Ascending aorta (tissue), 2 donors: ENCODE results near the gene ACOX1. TPM values are rescaled to one million over a fixed set of nuclear protein-coding genes. Genes with fewer than 3 reads are reported as not detected.

ENCODE experiments used
- DNase-seq, 2 donors: peaks; one replicate each; pipeline ENCODE4 v3.0.0-alpha.2; 2019; ENCODE audit warnings: low spot score in 2 of 2
- H3K27ac ChIP-seq, 2 donors: fragments of 200-600 bp; sonication (generic); one replicate each; pipeline ENCODE4 v1.5.1; 2016 to 2017; ENCODE audit warnings: mild to moderate bottlenecking in 1 of 2
- H3K27me3 ChIP-seq: fragments of 200-600 bp; sonication (generic); one replicate; pipeline ENCODE4 v1.5.1; 2017
- H3K36me3 ChIP-seq, 2 donors: fragments of 200-600 bp; sonication (generic); one replicate each; pipeline ENCODE4 v1.5.1; 2016
- H3K4me1 ChIP-seq, 2 donors: fragments of 200-600 bp; sonication (generic); one replicate each; pipeline ENCODE4 v1.5.1; 2016 to 2017; ENCODE audit warnings: mild to moderate bottlenecking in 1 of 2
- H3K4me3 ChIP-seq, 2 donors: fragments of 200-600 bp; sonication (generic); one replicate each; pipeline ENCODE4 v1.5.1; 2016 to 2017; ENCODE audit warnings: mild to moderate bottlenecking in 1 of 2
- H3K9me3 ChIP-seq, 2 donors: fragments of 200-600 bp; sonication (generic); one replicate each; pipeline ENCODE4 v1.5.1; 2016
- CTCF ChIP-seq, 3 experiments: fragments of 200-600 bp in 2 of 3; fragments of 450-650 bp in 1 of 3; sonication (generic) in 2 of 3; IDR thresholded peaks; one replicate each; pipeline ENCODE4 v1.5.1; 2016 to 2019; ENCODE audit warnings: antibody characterized with exemption in 3 of 3, mild to moderate bottlenecking in 1 of 3, moderate library complexity in 1 of 3
- intact Hi-C: fragments of 100-400 bp; cut with DNase I; formaldehyde crosslinking; loops from one replicate; pipeline ENCODE4 v1.15.1; 2023
- total RNA-seq: library from RNA; depleted of rRNA; stranded (reverse); fragments of >200 nt; gene quantifications from one replicate; pipeline ENCODE4 v1.1.0, GENCODE V29; 2016

Gene ACOX1
- total RNA-seq, 1 donor from 2014 or later = 18.5 TPM

GRCh38 chr17:75913537-75914210, 65.3 kb downstream of the ACOX1 start:
- Histone ChIP-seq H3K27ac (no peak overlapping the region), H3K27me3 (no peaks in the 10 kb centered on the region), H3K4me3 (no peak overlapping the region), H3K4me1 (no peaks in the 10 kb centered on the region), H3K36me3 (peaks cover 8 to 18% of the 10 kb centered on the region in 2 donors), H3K9me3 (no peaks in the 10 kb centered on the region)
- no peak for DNase-seq
- intact Hi-C loops = no loop called here
- no peak for TF ChIP-seq CTCF (IDR thresholded peaks at IDR 0.05)

GRCh38 chr17:75910699-75911098, 68.3 kb downstream of the ACOX1 start:
- Histone ChIP-seq H3K27ac (no peak overlapping the region), H3K9me3 (no peaks in the 10 kb centered on the region), H3K27me3 (no peaks in the 10 kb centered on the region), H3K4me3 (no peak overlapping the region), H3K36me3 (peaks cover 8 to 18% of the 10 kb centered on the region in 2 donors), H3K4me1 (no peaks in the 10 kb centered on the region)
- intact Hi-C loops = no loop called here
- no peak for DNase-seq
- no peak for TF ChIP-seq CTCF (IDR thresholded peaks at IDR 0.05)

GRCh38 chr17:75909812-75910274, 69.1 kb downstream of the ACOX1 start:
- no peak for TF ChIP-seq CTCF (IDR thresholded peaks at IDR 0.05)
- Histone ChIP-seq H3K36me3 (peaks cover 8 to 18% of the 10 kb centered on the region in 2 donors), H3K9me3 (no peaks in the 10 kb centered on the region), H3K27ac (no peak overlapping the region), H3K4me1 (no peaks in the 10 kb centered on the region), H3K27me3 (no peaks in the 10 kb centered on the region), H3K4me3 (no peak overlapping the region)
- no peak for DNase-seq
- intact Hi-C loops = loop anchor here (5.0 to 10.0 kb wide), 2 partner anchors 272 to 365 kb away; no protein-coding TSS in a partner anchor

DNA sequence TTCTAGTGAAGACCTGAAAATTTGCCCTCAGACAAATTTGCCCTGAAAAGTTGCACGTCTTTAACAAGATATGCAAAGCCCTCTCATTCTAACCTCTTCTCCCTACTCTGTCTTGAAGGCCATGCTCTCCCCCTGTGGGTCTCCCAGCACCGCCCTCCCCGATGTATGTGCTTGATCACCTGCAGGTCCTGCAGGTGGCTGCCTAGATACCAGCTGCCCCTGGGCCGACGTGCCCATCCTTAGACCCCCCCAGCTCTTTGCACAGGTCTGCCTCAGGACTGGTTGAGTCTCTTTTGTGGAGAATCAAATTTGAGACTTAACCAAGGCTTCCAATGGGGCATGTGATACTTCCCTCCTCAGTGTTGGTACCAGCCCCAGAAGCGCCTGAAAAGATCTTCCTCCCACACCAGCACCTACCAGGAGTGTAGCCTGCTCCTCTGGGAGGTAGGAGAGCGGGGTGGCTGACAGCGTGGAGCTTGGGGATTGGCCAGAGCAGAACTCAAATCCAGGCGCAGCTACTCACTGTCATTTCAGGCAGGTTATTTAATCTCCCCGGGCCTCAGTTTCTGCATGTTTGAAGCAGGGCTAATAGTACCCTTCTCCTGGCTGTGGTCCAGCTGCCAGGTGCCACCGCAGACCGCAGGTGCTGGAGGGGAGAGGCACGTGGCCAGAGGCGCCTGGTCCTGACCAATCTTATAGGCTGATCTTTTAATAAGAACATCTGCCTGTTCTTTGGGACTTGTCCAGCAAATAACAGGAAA, 69.7 kb downstream of the ACOX1 start:
- intact Hi-C loops = loop anchor here (5.0 to 10.0 kb wide), 2 partner anchors 273 to 366 kb away; no protein-coding TSS in a partner anchor
- H3K27ac ChIP-seq = no peak overlapping the region
- DNase-seq = no peak

DNA sequence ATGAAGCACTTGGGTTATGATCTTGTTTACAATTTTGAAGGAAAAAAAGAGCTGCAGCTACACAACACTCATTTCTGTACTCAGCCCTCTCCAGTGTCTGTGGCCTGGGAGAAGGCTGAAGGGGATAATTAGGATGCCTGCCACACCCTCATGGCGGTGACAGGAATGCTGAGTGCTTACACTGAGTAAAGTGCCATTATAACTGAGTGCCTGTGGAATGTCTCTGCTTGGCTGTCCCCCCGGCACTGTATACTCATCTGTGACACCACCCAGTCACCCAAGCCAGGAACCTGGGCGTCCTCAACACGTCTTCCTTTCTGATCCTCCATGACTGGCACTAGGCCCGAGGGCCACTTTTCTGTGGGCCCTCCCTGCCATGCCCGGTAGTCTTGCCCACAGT, 70.8 kb downstream of the ACOX1 start:
- peaks cover 0 to 6% of the 10 kb centered on the region in 2 donors for H3K36me3 ChIP-seq
- no peaks in the 10 kb centered on the region for H3K9me3 ChIP-seq
- H3K4me1 ChIP-seq = peaks cover 5 to 6% of the 10 kb centered on the region in 2 donors
- intact Hi-C loops = loop anchor here (5.0 to 10.0 kb wide), 2 partner anchors 274 to 367 kb away; no protein-coding TSS in a partner anchor
- DNase-seq = no peak
- no peak overlapping the region for H3K4me3 ChIP-seq
- TF ChIP-seq CTCF (IDR thresholded peaks at IDR 0.05) = no peak
- H3K27me3 ChIP-seq = no peaks in the 10 kb centered on the region
- no peak overlapping the region for H3K27ac ChIP-seq

More for the DNA sequence above, 69.7 kb downstream of the ACOX1 start:
- no peak for TF ChIP-seq CTCF (IDR thresholded peaks at IDR 0.05)
- Histone ChIP-seq H3K4me1 (no peaks in the 10 kb centered on the region), H3K4me3 (no peak overlapping the region), H3K36me3 (peaks cover 6 to 14% of the 10 kb centered on the region in 2 donors), H3K9me3 (no peaks in the 10 kb centered on the region), H3K27me3 (no peaks in the 10 kb centered on the region)
